ENCODE data around the gene ISCA1.

Gene ISCA1

GRCh38 chr9:86219606-86220005 lies 62.7 kb downstream of the ISCA1 start:
- no peak for DNase-seq

DNA sequence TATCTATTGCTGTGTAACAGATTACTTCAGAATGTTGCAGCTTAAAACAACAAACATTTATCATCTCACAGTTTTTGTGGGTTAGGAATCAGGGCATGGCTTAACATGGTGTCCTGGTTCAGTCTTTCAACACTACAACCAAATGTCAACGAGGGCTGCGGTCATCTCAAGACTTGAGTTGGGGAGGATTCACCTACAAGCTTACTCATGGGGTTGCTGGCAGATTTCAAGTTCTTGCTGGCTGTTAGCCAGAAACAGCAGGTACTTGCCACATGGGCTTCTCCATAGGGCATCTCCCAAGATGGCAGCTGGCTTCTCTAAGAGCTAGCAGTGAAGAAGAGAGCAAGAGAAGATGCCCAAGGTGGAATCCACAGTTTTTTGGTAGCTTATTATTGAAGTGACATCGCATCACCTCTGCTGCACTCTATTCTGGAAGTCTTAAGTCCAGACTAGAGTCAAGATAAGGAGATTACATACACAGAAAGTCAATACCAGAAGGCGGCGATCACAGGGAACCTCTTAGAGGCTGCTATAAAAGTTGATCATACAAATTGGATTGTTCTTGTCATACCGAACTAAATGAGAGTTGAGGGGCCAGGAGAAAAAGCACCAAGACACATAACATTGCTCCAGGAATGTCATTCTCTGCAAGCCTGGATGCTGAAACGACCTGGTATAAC lies 65.1 kb downstream of the ISCA1 start:
- DNase-seq: no peak
